Activated T-helper 2 cell treated with anti-CD3 and anti-CD28 coated beads, Interferon-gamma antibody, Interleukin-2, Interleukin-4, amounts not matched to agents 10 μg/mL and 5 μg/mL and 100 μg/mL, durations not matched to agents 14 hours and 24 hours and 36 hours (primary cell): ENCODE measurements around the gene SMIM35. TPM values are rescaled to one million over a fixed set of nuclear protein-coding genes. Genes with fewer than 3 reads are reported as not detected.

ENCODE experiments used
- DNase-seq: peaks from one replicate; pipeline ENCODE4 v3.0.0; 2021; ENCODE audit warnings: low spot score
- H3K27ac Mint-ChIP-seq: one replicate; pipeline ENCODE4 v1.8.0; 2021; ENCODE audit warnings: mixed read lengths
- H3K27me3 Mint-ChIP-seq: one replicate; pipeline ENCODE4 v1.8.0; 2021; ENCODE audit warnings: low read depth, mixed read lengths
- H3K36me3 Mint-ChIP-seq: one replicate; pipeline ENCODE4 v1.8.0; 2021; ENCODE audit warnings: low read depth, mixed read lengths
- H3K4me1 Mint-ChIP-seq: one replicate; pipeline ENCODE4 v1.8.0; 2021; ENCODE audit warnings: low read depth, mixed read lengths
- H3K4me3 Mint-ChIP-seq: one replicate; pipeline ENCODE4 v1.8.0; 2021; ENCODE audit warnings: low read depth, mild to moderate bottlenecking, moderate library complexity, mixed read lengths
- H3K9me3 Mint-ChIP-seq: one replicate; pipeline ENCODE4 v1.8.0; 2021; ENCODE audit warnings: mixed read lengths
- intact Hi-C: fragments of 100-400 bp; cut with micrococcal nuclease; formaldehyde crosslinking; loops from one replicate; pipeline ENCODE4 v1.15.1; 2023
- total RNA-seq: library from RNA; stranded (reverse); gene quantifications from 2 replicates; pipeline ENCODE4 v1.2.3, GENCODE V29; 2022

SMIM35 gene
- total RNA-seq, 1 donor from 2014 or later = 1.7 TPM

- DNase-seq = no peak
- H3K4me3 Mint-ChIP-seq = no peak overlapping the region
- H3K4me1 Mint-ChIP-seq = no peaks in the 10 kb centered on the region
- intact Hi-C loops = no loop called here
- H3K36me3 Mint-ChIP-seq = no peaks in the 10 kb centered on the region
- no peak overlapping the region for H3K27ac Mint-ChIP-seq
- peaks cover 4% of the 10 kb centered on the region for H3K27me3 Mint-ChIP-seq
- H3K9me3 Mint-ChIP-seq = peaks cover 27% of the 10 kb centered on the region
Measured at GRCh38 chr11:118084247-118084646, 2.5 kb downstream of the SMIM35 start.

DNA sequence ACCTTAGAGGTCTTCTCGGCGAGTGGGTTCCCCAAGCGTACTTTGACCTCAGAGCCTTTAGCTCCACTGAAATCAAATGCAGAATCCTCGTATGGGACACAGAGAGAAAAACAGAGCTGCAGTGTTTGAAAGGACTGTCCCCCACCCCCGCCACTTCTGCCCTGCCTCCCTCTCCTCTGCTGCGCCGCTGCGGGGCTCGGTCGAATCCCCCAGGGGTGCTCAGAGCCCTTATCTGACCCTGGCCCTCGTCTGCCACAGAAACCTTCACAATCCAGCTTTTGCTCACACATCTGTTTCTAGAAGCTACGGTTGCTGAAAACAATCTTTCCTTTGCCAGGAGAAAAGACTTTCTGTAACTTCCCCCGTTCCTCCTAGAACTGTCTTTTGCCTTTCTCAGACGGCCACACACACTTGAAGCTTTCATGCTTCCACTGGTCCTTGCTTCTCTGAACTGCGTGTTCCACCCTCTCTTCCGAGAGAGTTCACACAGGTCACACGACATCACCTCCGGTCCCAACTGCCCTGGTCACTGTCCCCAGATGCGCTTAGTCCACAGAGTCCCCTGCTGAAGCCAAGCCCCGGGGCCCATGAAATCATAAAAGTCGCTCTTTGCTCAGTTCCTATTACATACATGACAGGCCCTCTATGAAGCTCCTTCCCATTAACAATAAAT lies 3.7 kb downstream of the SMIM35 start:
- Mint-ChIP-seq H3K4me1 (no peaks in the 10 kb centered on the region), H3K4me3 (no peak overlapping the region)
- intact Hi-C loops = no loop called here

GRCh38 chr11:118081241-118081958 lies 5.4 kb downstream of the SMIM35 start:
- H3K9me3 Mint-ChIP-seq = peaks cover 4% of the 10 kb centered on the region
- no peaks in the 10 kb centered on the region for H3K4me1 Mint-ChIP-seq
- no peaks in the 10 kb centered on the region for H3K36me3 Mint-ChIP-seq
- H3K27me3 Mint-ChIP-seq = no peaks in the 10 kb centered on the region
- no peak for DNase-seq
- intact Hi-C loops = no loop called here
- no peak overlapping the region for H3K27ac Mint-ChIP-seq
- no peak overlapping the region for H3K4me3 Mint-ChIP-seq

More for the DNA sequence above, 3.7 kb downstream of the SMIM35 start:
- Mint-ChIP-seq H3K36me3 (no peaks in the 10 kb centered on the region), H3K9me3 (peaks cover 21% of the 10 kb centered on the region), H3K27ac (no peak overlapping the region), H3K27me3 (no peaks in the 10 kb centered on the region)
- no peak for DNase-seq

- intact Hi-C loops = no loop called here
- Mint-ChIP-seq H3K36me3 (no peaks in the 10 kb centered on the region), H3K4me1 (no peaks in the 10 kb centered on the region), H3K27me3 (peaks cover 2% of the 10 kb centered on the region), H3K9me3 (no peaks in the 10 kb centered on the region), H3K4me3 (no peak overlapping the region), H3K27ac (no peak overlapping the region)
- no peak for DNase-seq
Measured at GRCh38 chr11:118080296-118080695, 6.5 kb downstream of the SMIM35 start.

- H3K4me3 Mint-ChIP-seq = no peak overlapping the region
- no peaks in the 10 kb centered on the region for H3K36me3 Mint-ChIP-seq
- intact Hi-C loops = no loop called here
- H3K27me3 Mint-ChIP-seq = peaks cover 5% of the 10 kb centered on the region
- no peak overlapping the region for H3K27ac Mint-ChIP-seq
- DNase-seq = no peak
- no peaks in the 10 kb centered on the region for H3K4me1 Mint-ChIP-seq
- H3K9me3 Mint-ChIP-seq = no peaks in the 10 kb centered on the region
Measured at GRCh38 chr11:118079491-118079890, 7.3 kb downstream of the SMIM35 start.

DNA sequence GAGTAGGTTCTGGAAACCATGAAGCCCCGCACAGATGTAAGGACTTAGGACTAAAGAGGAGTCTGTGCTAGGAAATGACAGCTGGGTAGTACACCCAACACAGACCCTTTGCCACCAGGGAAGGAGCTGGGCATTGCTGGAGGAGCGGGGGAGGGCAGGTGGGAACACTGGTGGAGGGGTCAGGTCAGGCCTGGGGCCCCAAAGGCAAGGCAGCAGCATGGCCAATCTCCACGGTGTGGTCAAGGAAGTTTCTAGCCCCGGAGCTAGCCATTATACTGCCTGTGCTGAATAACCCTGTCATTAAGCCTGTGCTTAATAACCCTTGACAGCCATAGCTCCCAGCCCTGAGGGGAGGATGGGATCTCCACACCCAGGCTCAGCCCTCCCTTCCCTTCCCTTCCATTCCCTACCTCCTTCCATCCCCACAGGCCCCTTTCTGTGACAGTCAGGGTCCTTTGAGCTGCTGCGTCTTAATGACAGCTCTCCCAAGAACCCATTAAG lies 7.8 kb downstream of the SMIM35 start:
- no peaks in the 10 kb centered on the region for H3K36me3 Mint-ChIP-seq
- no peak overlapping the region for H3K4me3 Mint-ChIP-seq
- no peaks in the 10 kb centered on the region for H3K4me1 Mint-ChIP-seq
- no peak overlapping the region for H3K27ac Mint-ChIP-seq
- peaks cover 5% of the 10 kb centered on the region for H3K27me3 Mint-ChIP-seq
- H3K9me3 Mint-ChIP-seq = no peaks in the 10 kb centered on the region
- intact Hi-C loops = no loop called here
- no peak for DNase-seq

- peaks cover 1% of the 10 kb centered on the region for H3K4me1 Mint-ChIP-seq
- H3K36me3 Mint-ChIP-seq = no peaks in the 10 kb centered on the region
- no peak within 1 kb of the TSS for H3K4me3 Mint-ChIP-seq
- no peaks in the 10 kb centered on the region for H3K9me3 Mint-ChIP-seq
- H3K27ac Mint-ChIP-seq = no peak within 1 kb of the TSS
- peaks cover 6% of the 10 kb centered on the region for H3K27me3 Mint-ChIP-seq
- intact Hi-C loops = no loop called here
- no peak for DNase-seq
Measured at GRCh38 chr11:118076754-118077281, 9.9 kb downstream of the SMIM35 start, which contains the start of gene TMPRSS4. TMPRSS4 (plus strand) TSS chr11:118077078; CDS start chr11:118077303, 225 bp downstream.

DNA sequence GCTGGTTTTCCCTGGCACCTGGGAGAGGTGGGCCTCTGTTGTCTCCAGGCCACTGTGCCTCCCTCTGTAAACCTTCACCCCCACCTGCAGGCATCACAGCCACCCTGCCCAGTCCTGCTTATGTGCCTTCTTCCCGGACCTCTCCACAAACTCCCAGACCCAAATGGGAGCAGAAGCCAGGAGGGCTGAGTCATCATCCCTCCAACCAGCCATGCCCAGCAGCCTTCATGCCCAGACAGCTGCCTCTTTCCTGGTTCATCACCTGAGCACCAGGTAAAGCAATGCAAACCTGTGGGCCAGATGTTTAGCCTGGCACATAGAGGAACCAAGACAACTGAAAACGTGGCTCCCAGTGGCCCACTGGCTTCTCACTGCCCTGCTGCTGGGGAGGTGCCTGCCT lies 12.0 kb downstream of the SMIM35 start:
- H3K27ac Mint-ChIP-seq = no peak overlapping the region
- peaks cover 3% of the 10 kb centered on the region for H3K4me1 Mint-ChIP-seq
- intact Hi-C loops = no loop called here
- no peaks in the 10 kb centered on the region for H3K36me3 Mint-ChIP-seq
- H3K27me3 Mint-ChIP-seq = peaks cover 8% of the 10 kb centered on the region
- no peak for DNase-seq
- H3K4me3 Mint-ChIP-seq = no peak overlapping the region
- no peaks in the 10 kb centered on the region for H3K9me3 Mint-ChIP-seq

DNA sequence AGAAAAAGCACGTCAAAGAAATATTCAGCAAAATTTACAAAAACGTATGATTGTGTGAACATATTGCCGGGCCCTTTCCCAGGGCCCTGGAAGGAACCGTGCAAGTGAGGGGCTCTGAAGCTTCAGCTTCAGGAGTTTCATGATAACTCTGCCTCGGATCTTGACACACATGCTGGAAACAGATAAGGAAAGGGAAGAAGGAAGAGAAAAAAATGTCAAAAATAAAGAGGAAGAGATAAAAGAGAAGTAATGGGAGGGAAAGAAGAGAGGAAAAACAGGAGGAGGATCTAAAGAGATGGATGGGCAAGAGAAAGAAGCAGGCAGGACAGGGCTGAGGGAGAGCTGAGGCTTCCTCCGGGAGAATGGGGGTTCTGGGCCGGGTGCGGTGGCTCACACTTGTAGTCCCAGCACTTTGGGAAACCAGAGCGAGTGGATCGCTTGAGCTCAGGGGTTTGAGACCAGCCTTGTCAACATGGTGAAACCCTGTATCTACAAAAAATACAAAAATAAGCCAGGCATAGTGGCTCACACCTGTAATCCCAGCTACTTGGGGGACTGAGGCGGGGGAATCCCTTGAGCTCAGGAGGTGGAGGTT lies 12.6 kb downstream of the SMIM35 start:
- no peak for DNase-seq
- no peak overlapping the region for H3K27ac Mint-ChIP-seq
- H3K4me1 Mint-ChIP-seq = peaks cover 3% of the 10 kb centered on the region
- no peaks in the 10 kb centered on the region for H3K9me3 Mint-ChIP-seq
- H3K36me3 Mint-ChIP-seq = no peaks in the 10 kb centered on the region
- intact Hi-C loops = no loop called here
- no peak overlapping the region for H3K4me3 Mint-ChIP-seq
- H3K27me3 Mint-ChIP-seq = peaks cover 8% of the 10 kb centered on the region

DNA sequence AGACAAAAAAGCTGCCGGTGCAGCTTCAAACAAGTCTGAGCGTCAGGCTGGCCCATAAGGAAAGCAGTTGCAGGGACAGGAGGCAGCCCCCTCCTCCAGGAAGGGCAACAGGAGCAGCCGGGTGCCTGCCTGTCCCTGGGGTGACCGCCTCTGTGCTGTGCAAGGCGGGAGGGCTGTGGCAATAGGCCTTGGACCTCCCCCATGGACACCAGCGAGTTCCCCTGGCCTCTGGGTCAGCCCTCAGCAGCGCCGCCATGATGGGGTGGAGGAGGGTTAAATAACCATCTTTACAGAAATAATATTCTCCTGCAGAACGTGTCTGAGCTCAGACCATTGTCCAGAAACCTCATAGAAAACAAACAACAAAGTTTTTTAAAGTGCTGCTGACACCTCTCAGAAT lies 13.2 kb downstream of the SMIM35 start:
- DNase-seq = no peak
- H3K4me1 Mint-ChIP-seq = peaks cover 3% of the 10 kb centered on the region
- H3K27me3 Mint-ChIP-seq = peaks cover 8% of the 10 kb centered on the region
- no peaks in the 10 kb centered on the region for H3K36me3 Mint-ChIP-seq
- intact Hi-C loops = no loop called here
- no peaks in the 10 kb centered on the region for H3K9me3 Mint-ChIP-seq
- no peak overlapping the region for H3K27ac Mint-ChIP-seq
- H3K4me3 Mint-ChIP-seq = no peak overlapping the region

DNA sequence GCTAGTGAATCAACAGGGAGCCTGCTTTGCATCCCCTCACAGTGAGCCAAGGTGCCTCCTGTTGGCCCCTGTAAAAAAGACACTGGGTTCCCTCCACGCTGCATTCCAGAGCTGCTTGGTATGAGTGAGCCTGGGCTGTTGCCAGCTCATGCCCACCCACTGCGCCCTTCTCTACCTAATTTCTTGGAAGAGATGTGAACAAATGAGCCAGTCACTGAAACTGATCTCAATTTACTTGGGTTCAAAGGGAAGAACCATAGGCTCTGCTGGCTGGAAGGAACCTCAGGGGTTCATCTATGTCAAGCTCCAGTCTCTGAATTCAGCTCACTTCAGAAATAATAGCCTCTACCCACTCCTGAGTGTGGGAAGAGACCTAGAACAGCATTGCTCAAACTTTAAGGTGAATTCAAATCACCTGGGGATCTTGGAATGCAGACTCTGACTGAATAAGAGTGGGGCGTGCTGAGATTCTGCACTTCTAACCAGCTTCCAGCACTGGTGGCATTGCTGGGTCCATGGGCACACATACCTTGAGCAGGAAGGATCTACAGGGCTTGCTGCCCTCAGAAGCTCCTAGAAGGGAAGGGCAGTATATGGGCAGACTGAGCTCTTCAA lies 15.2 kb downstream of the SMIM35 start:
- Mint-ChIP-seq H3K36me3 (no peaks in the 10 kb centered on the region), H3K27me3 (peaks cover 8% of the 10 kb centered on the region), H3K9me3 (no peaks in the 10 kb centered on the region), H3K27ac (no peak overlapping the region), H3K4me1 (peaks cover 3% of the 10 kb centered on the region), H3K4me3 (no peak overlapping the region)
- no peak for DNase-seq
- intact Hi-C loops = no loop called here

DNA sequence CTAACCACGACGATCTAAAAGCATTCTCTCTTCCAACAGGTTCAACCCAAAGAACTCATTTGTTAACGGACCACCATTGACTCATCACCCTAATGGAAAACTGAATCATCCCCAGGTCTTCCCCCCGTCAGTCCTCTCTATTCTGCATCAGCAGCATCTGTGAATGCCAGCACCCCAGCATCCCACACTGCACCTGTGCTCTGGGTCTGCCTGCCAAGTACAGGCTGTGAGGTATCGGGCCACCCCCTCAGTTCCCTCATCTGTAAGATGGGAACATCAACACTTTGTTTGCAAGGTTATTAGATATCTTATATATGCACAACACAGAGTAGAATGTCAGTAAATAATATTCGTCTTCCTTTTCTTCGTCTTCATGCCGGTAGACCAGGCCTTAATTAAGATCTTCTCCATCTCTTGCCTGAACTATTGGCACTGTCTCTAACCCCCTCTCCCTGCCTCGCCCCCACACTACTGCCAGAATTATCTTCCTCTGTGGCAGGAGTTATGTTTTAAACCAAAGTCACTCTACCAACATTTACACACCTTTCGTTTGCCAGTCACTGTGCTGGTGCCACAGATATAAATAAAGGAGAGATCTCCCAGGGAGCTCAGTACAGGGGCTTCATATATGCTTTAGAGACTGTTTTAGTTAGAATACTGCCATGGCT lies 17.7 kb downstream of the SMIM35 start:
- no peak for DNase-seq
- peaks cover 6% of the 10 kb centered on the region for H3K27me3 Mint-ChIP-seq
- peaks cover 4% of the 10 kb centered on the region for H3K4me1 Mint-ChIP-seq
- no peaks in the 10 kb centered on the region for H3K9me3 Mint-ChIP-seq
- H3K27ac Mint-ChIP-seq = no peak overlapping the region
- intact Hi-C loops = no loop called here
- H3K4me3 Mint-ChIP-seq = no peak overlapping the region
- no peaks in the 10 kb centered on the region for H3K36me3 Mint-ChIP-seq
